HG03095 (cell line): ENCODE results near the gene METTL24.
"Not testable (repeated sequence)": the region's sequence is repeated elsewhere in the genome, so short reads cannot be mapped to it uniquely, and the experiment has no call there.

Experiments
- ATAC-seq: cut with Tn5 transposase; IDR thresholded peaks from one replicate; pipeline ENCODE4 v1.9.1; 2021; ENCODE audit warnings: moderate library complexity; ENCODE audit not compliant: unreplicated experiment

Gene METTL24

DNA sequence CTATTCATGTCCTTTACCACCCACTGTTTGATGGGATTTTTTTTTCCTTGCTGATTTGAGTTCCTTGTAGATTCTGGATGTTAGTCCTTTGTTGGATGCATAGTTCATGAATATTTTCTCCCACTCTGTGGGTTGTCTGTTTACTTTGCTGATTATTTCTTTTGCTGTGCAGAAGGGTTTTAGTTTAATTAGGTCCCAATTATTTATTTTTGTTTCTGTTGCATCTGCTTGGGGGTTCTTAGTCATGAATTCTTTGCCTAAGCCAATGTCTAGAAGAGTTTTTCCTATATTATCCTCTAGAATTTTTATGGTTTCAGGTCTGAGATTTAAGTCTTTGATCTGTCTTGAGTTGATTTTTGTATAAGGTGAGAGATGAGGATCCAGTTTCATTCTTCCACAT lies 85.4 kb downstream of the METTL24 start:
- not testable (repeated sequence) for ATAC-seq

DNA sequence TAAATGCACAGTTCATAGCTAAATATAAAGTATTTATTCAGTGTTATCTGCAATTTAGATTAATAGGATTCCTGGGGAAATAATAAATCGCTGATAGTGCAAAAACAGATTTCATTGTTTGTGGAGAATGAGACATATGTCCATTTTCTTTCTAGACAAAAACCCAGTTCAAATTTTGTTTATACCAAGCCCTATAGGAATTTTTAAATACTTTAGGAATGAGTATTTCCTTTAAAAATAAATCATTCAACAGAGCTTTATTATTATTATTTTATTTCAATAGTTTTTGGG lies 86.5 kb downstream of the METTL24 start:
- ATAC-seq = no peak

DNA sequence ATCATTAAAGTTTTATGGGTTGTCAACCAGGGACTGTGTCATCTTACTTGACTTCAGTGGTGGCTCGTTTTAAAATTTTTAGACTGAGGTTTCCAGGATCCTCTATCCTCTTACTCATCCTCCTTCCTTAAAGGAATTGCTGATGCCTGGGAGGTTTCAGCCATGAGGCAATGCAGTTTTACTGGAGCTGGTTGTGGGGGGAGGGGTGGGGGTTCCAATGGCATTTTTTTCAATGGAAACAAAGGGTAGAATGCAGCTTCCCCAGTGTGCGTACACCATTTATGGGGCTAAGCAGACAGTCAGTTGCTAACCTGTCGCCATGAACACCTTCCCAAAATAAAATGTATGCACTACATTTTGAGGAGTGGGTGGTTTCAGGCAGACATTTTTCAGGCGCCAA lies 88.0 kb downstream of the METTL24 start:
- ATAC-seq = no peak

DNA sequence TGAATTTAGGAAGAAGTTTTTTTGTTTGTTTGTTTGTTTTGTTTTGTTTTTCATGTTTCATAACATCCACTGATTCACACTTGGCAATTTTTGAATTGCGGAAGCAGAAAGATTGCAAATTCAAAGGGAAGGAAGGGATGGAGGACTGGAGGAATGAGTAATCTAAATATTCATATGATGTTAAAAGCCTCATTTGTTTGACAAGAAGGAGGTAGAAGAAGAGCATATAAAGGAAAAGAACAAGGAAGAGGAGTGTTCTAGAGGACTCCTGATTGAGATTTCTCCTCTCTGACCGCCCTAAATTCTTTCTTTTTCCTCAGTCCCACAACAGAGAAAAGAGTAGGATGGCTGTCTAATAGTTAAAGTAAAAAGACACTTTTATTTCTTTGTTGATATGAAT lies 88.5 kb downstream of the METTL24 start:
- ATAC-seq = no peak

DNA sequence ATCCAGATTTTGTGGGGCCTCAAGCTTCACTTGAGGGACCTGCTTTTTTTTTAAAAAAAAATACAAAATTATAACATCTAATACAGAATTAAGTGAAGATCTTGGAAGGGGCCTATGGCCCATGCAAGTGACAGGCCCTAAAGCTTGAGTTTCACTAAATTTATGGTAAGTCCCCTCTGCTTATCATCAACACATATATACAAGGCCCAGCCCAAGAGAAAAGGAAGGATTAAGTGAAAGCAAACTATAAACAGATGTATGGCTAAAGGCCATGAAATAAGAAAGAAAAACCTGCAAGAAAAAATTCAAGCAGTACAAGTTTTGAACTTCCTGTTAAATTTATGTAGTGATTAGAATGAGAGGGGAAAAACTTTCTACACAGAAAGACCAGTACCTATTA lies 91.2 kb downstream of the METTL24 start:
- no peak for ATAC-seq

DNA sequence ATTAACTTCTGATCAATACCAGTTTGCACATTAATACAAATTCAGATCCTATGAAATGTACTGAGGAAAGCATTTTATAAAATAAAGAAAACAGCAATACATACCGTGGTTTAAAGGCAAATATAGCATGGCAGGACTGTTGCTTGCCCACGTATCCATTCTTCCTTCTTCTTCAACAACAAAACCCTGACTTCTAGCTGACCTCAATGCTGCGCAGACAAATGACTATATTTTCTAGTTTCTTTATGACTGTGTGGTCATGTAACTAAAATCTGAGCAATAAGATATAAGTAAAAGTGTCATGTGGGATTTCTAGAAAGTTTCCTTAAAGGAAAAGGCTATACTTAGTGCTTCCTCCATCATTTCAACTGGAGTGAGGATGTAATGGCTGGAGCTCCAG lies 92.9 kb downstream of the METTL24 start:
- no peak for ATAC-seq

DNA sequence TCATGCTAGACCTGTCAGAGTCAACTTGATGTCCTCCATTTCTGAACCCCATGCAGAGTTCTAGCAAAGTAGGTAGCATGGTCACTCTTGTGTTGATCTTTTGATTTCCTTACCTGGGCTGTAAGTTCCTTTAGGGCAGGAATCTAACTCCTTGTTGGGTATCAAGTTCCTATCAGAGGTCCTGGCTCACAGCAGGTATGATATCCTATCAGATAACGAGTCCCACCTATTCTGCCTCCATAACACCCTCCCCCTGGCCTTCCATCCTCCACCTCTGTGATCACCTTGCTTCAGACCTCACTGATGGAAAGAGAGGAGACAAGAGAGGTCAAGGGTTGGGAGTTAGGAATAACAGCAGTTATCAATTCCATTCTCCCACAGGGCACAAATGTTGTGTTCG lies 101.8 kb downstream of the METTL24 start:
- ATAC-seq = no peak

DNA sequence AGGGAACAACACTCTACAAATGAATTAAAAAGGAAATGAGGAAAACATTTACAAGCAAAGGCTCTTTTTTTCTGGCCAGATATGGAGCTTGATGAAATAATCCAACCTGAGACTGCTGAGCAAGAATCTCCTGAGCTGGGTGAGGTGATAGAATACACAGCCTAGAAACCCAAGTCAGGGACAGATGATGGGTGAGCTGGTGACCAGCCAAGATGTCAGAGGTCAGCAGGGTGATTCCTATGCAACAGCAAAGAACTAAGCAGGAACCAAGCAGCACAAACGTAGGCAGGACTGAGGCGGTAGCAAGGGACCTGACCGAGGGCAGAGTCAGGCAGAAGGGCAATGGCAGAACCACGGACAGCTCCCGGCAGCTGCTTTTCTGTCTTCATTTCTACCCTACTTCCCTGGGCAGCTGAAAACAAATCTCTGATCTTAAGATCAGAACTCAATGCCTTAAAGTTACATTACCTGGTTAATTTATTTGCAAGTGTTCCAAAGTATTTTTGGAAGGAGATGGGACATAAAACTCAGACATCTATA lies 102.9 kb downstream of the METTL24 start:
- no peak for ATAC-seq

DNA sequence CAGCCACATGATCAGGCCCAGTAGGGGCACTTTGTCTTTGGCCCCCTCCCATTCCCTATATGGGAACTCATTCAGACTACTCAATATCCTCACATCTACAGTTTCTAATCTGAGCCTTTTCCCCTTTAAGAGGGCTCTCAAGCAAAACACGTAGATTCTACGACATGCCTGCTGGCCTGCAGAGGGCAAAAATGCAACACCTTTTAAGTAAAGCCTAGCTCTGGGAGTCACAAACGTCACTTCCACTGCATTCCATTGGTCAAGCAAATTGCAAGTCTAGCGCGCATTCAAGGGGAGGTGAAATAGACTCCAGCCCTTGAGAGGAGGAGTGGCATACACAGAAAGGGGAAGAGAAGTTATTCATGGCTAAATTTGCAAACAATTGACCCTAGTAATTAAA lies 107.3 kb downstream of the METTL24 start:
- ATAC-seq = no peak

DNA sequence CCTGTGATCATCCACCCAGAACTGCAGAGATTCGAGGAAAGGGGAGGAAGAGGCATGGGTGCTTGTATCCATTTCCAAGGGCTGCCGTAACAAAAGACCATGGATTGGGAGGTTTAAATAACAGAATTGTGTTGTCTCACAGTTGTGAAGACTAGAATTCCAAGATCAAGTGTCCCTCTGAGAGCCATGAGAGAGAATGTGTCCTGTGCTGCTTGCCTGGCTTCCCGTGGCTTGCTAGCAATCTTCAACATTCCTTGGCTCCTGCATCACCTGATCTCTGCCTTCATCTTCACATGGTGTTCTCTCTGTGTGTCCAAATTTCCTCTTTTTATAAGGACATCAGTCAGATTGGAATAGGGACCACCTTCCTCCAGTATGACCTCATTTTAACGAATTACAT lies 108.1 kb downstream of the METTL24 start:
- ATAC-seq = no peak

DNA sequence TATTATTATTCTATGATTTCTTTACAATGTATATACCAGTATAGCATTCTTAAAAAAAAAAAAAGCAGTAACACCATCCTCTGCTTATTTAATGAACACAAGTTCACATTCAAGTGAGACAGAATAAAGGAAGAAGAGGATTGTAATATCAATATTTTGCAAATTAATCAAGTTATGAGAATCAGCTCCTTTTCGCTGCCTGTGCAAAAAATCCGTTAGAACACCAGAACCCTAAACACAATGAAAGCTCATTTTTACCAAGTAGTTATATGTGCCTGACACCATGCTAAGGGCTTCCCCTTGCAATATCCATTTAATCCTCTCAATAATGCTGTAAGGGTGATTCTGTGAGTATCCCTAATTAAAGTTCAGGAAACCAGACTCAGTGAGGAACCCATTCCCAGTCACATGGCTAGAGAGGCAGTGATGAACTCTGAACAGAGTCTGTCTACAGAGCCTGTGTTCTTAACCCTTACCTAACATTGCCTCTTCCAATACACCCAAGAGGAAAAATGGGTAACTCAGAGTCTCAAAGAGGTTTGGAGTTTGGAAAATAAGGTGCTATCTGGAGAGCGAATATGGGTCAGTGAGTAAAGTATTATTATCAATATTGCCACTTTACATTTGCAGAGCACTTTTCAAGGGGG lies 111.1 kb downstream of the METTL24 start:
- no peak for ATAC-seq

DNA sequence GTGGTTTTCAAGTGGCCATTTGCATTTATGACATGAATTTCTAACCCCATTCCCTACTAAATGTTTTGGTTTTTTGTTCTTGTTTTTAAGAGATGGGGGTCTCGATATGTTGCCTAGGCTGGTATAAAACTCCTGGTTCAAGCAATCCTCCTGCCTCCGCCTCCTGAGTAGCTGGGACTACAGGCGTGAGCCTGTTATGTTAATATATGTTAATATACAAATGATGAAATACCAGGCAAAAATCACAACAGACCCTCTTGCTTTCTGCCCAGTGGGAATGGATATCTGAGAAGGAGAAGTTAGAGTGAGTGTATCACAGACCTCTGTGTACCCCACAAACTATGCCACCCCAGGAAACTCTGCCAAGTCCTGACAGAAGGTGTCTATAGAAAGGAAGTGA lies 111.8 kb downstream of the METTL24 start:
- no peak for ATAC-seq

DNA sequence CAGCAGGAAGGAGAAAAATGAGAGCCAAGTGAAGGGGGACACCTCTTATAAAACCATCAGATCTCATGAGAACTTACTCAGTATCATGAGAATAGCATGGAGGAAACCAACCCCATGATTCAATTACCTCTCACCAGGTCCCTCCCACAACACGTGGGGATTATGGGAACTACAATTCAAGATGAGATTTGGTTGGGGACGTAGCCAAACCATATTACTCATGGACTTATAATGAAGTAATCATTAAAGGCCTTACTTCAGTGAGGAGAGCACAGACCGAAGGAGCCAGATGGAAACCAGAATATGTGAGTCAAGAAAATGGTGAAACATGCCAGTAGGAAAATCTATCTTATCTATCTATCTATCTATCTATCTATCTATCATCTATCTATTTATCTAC lies 113.5 kb downstream of the METTL24 start:
- not testable (repeated sequence) for ATAC-seq

DNA sequence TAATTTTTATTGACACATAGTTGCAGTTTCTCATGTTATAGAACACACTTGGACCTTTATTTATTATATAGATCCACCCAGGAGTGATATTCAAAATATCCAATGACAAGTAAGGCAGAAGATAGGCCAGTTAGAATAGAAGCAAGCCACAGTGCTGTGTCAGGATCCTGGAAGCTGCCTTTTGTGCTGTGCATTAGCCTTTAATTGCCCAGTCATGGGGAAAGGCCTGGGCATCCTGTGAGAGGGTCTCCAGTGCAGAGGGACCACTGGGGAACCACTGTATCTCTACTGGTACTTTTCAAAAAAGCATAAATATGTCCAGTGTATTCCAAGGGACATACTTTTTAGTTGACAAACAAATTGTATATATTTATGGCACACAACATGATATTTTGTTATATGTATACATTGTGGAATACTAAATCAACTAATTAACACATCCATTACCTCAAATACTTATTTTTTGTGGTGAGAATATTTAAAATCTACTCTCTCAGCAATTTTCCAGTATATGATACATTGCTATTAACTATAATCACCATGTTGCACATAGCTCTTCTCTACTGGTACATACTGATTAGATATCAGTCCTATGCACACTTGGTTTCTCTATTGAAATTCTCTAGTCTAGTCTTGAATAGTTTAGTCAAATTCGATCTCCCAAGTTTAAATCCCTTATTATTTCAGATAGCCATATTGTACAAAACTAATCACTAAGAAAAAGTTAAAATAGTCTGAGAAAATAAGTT lies 118.4 kb downstream of the METTL24 start:
- no peak for ATAC-seq

DNA sequence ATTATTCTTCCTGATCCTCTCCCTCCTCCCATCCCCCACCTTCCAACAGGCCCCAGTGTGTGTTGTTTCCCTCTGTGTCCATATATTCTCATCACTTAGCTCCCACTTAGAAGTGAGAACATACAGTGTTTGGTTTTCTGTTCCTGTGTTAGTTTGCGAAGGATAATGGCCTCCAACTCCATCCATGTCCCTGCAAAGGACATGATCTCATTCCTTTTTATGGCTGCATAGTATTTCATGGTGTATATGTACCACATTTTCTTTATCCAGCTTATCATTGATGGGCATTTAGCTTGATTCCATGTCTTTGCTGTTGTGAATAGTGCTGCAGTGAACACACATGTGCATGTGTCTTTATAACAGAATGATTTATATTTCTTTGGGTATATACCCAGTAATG lies 122.1 kb downstream of the METTL24 start:
- not testable (repeated sequence) for ATAC-seq

DNA sequence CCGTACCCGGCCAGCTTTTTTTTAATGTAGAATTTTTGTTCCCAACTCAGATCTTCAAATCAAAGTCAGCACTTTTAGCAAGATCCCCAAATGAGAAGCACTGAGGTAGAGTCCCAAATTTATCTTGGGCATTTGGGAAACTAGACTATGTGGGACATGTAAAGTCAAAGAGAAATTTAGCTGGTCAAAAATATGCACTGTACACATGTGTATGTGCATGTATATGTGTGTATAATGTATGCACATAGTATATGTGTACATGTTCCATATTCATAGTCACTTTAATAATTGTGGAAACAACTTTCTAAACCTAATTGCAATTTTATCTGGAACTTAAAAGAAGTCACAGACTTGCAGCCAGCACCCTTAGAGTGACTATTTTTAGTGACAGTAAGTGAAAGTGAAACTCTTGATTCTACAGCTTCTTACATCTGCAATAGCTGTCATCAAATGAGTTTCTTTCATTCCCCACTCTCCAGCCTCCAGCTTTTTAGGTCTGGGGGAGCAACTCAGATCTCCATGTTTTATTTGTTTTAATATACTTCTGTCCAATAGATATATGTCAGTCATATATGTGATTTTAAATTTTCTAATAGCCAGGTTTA lies 124.3 kb downstream of the METTL24 start:
- ATAC-seq = peak; percentile 96

DNA sequence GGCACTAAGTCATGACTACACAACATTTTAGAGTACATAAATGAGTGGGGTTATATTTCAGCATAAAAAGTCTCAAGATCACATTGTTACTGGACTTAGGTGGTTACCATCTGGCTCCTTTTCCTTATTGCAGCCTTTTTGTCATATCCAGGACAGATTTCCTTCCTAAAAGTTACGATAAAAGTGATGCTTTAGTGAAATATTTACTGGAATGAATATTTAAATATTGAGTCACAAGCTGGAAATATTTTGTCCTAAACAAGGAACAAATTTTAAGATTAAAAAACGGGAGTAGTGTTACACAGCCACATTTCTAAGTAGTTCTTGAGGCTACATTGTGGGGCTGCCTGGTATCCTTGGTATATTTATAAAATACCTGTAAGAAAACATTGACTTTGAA lies 125.7 kb downstream of the METTL24 start:
- no peak for ATAC-seq

DNA sequence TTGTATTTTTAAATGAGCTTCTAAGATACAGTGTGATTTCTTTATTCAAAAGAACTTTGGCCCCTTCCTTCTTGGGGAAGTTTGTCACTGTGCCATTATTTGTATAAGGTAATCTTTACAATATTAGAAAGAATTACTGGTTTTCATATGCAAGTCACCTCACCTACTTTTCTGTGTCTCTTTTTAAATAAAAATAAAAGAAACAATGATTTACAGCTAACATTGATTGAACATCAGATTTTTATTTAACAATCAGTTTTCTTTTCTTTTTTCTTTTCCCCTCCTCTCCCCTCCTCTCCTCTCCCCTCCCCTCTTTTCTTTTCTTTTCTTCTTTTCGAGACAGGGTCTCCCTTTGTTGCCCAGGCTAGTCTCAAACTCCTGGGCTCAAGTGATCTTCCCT lies 131.9 kb downstream of the METTL24 start:
- ATAC-seq = no peak

DNA sequence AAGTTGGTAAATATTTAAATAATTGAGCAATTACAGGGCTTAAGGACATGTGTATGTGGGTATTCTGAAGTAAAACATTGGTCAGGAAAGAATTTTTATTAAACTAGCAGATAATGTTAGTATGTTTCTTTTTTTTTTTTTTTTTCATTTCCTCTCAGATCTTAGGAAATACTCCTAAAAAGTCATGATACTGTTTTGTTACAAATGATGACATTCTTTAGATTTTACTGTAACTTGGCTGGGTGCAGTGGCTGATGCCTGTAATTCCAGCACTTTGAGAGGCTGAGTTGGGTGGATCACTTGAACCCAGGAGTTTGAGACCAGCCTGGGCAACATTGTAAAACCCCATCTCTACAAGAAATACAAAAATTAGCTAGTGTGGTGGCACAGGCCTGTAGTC lies 136.4 kb downstream of the METTL24 start:
- no peak for ATAC-seq

DNA sequence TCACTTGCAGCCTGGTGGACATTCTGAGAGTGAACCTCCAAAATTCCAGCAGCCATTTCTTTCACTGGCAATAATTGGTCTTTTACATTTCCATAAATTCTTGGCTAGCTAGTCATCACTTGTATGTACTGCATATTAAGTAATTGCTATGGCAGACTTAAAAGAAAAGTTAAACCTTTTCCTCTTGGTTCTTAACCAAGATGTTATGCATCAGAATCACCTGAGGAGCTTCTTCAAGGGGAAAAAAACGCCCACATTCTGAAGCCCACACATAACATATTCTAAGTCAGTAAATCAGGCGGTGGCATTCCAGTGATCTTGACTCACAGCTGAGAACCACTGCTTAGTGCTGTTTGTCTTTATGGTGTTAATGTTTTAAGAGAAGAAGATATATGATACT lies 140.9 kb downstream of the METTL24 start:
- ATAC-seq = no peak

DNA sequence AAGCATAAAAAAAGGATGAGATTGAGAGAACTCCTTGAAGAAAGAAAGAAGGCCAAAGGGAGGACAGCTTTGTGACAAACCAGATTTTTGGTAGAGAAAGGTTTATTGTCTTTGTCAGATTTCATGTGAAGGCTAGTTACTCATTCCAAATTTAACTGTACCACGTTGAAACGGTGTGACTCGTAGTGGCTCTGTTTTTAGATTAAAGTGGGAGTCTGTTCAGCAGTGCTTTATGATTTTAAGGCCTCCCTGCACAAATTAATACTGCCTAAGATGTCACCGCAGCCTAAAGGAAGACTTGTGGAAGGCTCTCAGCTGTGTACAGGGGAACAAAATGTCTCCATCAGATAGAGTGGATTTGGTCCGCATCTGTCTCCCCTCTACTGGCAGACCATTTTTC lies 142.0 kb downstream of the METTL24 start:
- ATAC-seq = no peak

DNA sequence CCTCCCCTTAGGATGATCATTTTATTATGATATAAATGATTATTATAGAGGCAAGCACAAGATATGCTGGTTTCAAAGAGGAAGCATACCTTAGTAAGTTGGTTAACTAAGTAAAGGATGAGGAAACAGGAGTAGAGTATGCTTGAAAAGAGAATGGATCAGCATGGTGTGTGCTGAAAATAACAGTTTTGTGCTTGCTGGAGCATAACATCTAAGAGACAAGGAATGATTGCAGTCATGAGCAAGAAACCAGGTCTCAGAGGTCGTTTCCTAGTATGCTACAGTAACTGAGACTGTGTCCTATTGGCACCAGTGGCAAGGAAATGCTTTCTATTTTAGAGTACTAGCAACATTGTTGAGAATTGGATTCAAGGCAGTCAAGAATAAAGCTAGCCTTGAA lies 143.8 kb downstream of the METTL24 start:
- ATAC-seq = no peak
